ENCODE results near the gene KIFAP3. TPM values are rescaled to one million over a fixed set of nuclear protein-coding genes. Genes with fewer than 3 reads are reported as not detected.
"Not testable (repeated sequence)": the region's sequence is repeated elsewhere in the genome, so short reads cannot be mapped to it uniquely, and the experiment has no call there.

KIFAP3 gene
- total RNA-seq, 6 experiments from 2014 or later, result 5.9 to 9.2 (median 8.0) TPM

DNA sequence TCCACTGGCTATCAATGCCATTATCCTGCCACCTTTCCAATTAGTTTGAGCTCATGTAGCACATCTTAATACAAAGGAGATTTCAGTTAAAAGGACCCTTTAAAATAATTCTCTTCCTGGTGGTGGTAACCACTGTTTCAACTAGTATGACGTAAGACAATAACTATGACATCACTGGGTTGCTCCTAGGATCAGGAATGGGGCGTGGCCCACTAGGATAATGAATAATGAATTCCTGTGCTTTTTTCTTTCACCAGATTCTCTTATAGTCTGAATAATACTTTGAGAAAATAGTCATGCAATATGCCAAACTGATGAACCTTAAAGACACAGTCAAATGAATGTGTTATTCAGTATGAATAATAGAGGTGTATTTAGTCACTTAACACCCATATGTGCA lies 10.6 kb upstream of the KIFAP3 start:
- Histone ChIP-seq H3K27me3 (no peaks in the 10 kb centered on the region), H3K27ac (no peak overlapping the region), H3K4me1 (no peaks in the 10 kb centered on the region), H3K36me3 (no peaks in the 10 kb centered on the region), H3K9me3 (no peaks in the 10 kb centered on the region), H3K4me3 (no peak overlapping the region)
- no peak for DNase-seq
- intact Hi-C loops (cut with DNase I), result no loop called here
- 49% methylated on average over 2 of the region's 2 CpGs for WGBS (ENCODE audit: insufficient coverage, low coverage, low lambda C conversion rate, missing lambda C conversion rate)
- ATAC-seq, result no peak
- no peak for TF ChIP-seq POLR2A (IDR thresholded peaks at IDR 0.05)
- TF ChIP-seq, protein P1, sequence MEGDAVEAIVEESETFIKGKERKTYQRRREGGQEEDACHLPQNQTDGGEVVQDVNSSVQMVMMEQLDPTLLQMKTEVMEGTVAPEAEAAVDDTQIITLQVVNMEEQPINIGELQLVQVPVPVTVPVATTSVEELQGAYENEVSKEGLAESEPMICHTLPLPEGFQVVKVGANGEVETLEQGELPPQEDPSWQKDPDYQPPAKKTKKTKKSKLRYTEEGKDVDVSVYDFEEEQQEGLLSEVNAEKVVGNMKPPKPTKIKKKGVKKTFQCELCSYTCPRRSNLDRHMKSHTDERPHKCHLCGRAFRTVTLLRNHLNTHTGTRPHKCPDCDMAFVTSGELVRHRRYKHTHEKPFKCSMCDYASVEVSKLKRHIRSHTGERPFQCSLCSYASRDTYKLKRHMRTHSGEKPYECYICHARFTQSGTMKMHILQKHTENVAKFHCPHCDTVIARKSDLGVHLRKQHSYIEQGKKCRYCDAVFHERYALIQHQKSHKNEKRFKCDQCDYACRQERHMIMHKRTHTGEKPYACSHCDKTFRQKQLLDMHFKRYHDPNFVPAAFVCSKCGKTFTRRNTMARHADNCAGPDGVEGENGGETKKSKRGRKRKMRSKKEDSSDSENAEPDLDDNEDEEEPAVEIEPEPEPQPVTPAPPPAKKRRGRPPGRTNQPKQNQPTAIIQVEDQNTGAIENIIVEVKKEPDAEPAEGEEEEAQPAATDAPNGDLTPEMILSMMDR (IDR thresholded peaks at IDR 0.05), result no peak

DNA sequence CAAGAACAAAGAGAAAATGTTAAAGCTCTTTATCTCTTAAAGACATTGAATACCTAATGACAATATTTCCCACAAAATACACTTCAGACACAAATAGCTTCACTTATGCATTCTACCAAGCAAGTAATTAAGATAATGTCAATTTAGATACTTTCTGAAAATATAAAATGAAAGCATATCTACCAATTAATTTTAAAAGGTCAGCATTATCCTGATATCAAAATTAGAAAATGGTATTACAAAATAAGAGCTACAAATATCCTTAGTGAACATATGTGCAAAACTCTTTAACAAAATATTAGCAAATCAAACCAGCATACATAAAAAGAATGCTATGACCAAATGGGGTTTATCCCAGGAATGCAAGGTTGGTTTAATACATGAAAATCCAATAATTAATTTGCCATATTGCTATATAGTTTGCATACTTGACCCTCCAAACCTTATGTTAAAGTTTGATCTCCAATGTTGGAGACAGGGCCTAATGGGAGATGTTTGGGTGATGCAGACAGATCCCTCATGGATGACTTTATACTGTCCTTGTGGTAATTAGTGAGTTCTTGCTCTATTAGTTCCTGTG lies 4.2 kb upstream of the KIFAP3 start:
- DNase-seq (no peak), ATAC-seq (no peak)
- TF ChIP-seq POLR2A (IDR thresholded peaks at IDR 0.05), result no peak
- TF ChIP-seq, protein P1 (IDR thresholded peaks at IDR 0.05), result no peak
- intact Hi-C loops (cut with DNase I), result no loop called here
- H3K4me1 ChIP-seq, result no peaks in the 10 kb centered on the region
- H3K4me3 ChIP-seq, result no peak overlapping the region
- no peaks in the 10 kb centered on the region for H3K36me3 ChIP-seq
- H3K9me3 ChIP-seq, result no peaks in the 10 kb centered on the region
- H3K27me3 ChIP-seq, result no peaks in the 10 kb centered on the region
- H3K27ac ChIP-seq, result no peak overlapping the region

DNA sequence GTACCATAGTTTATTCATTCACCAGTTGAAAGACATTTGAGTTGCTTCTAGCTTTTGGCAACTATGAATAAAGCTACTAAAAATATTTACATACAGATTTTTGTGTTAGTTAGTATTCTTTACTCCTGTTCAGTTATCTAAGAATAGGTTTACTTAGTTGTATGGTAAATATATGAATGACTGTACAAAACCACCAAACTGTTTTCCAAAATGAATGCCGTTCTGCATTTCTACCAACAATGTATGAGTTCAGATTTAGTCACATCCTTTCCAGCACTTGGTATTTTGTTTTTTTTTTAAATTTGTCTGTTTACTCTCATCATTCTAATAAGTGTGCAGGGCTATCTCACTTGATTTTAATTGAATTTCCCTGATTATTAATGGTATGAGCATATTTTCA lies 3.4 kb upstream of the KIFAP3 start:
- TF ChIP-seq, protein P1 (IDR thresholded peaks at IDR 0.05), result no peak
- Histone ChIP-seq H3K4me1 (no peaks in the 10 kb centered on the region), H3K36me3 (no peaks in the 10 kb centered on the region), H3K9me3 (no peaks in the 10 kb centered on the region), H3K27me3 (no peaks in the 10 kb centered on the region), H3K4me3 (no peak overlapping the region), H3K27ac (no peak overlapping the region)
- intact Hi-C loops (cut with DNase I), result no loop called here
- WGBS (ENCODE audit: insufficient coverage, low coverage, low lambda C conversion rate, missing lambda C conversion rate), result 64% methylated on average over 1 of the region's 1 CpG
- DNase-seq, result no peak
- ATAC-seq, result no peak

DNA sequence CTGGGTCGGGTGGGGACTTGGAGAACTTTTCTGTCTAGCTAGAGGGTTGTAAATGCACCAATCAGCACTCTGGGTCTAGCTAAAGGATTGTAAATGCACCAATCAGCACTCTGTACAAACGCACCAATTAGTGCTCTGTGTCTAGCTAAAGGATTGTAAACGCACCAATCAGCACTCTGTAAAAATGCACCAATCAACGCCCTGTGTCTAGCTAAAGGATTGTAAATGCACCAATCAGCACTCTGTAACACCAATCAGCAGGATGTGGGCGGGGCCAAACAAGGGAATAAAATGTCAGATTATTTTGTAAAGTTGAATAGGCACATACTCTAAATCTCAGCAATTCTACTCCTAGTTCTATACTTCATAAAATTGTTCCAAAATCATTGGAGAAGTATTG lies 2.5 kb upstream of the KIFAP3 start:
- H3K4me3 ChIP-seq; H3K9me3 ChIP-seq; H3K36me3 ChIP-seq; H3K4me1 ChIP-seq; intact Hi-C loops (cut with DNase I); DNase-seq; H3K27me3 ChIP-seq; H3K27ac ChIP-seq; ATAC-seq: not testable (repeated sequence)
- WGBS (ENCODE audit: insufficient coverage, low coverage, low lambda C conversion rate, missing lambda C conversion rate), result 63% methylated on average over 5 of the region's 5 CpGs

DNA sequence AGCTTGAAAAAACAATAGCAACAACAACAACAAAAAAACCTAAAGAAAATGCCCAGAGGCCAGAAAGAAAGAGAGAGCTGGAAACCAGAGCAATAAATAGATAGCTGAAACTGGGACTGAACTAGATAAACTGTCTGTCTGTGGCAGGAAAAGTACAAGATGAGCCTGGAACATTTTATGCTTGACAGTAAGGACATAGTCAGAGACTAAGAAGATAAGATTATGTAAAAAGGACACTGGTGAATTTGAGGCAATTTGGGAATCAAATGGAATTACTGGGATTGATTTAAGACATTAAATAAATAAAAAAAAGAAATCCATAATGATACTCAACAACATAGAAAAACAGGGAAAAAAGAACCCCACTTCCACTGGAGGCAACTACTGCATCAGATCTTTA lies 1.7 kb upstream of the KIFAP3 start:
- ATAC-seq (no peak), DNase-seq (no peak)
- Histone ChIP-seq H3K9me3 (no peaks in the 10 kb centered on the region), H3K27me3 (no peaks in the 10 kb centered on the region), H3K36me3 (no peaks in the 10 kb centered on the region), H3K4me1 (no peaks in the 10 kb centered on the region), H3K27ac (no peak overlapping the region), H3K4me3 (no peak overlapping the region)
- intact Hi-C loops (cut with DNase I), result no loop called here
- TF ChIP-seq, protein P1 (IDR thresholded peaks at IDR 0.05), result no peak
- TF ChIP-seq POLR2A (IDR thresholded peaks at IDR 0.05), result no peak
